Activated CD4-positive, alpha-beta T cell treated with anti-CD3 and anti-CD28 coated beads, Interleukin-2, amount 50 U/mL, for 1 hour (primary cell): ENCODE measurements around the gene PGAP2.
"Not testable (repeated sequence)": the region's sequence is repeated elsewhere in the genome, so short reads cannot be mapped to it uniquely, and the experiment has no call there.

Experiments
- DNase-seq: peaks from one replicate; pipeline ENCODE4 v3.0.0-alpha.2; 2020

PGAP2 gene

DNA sequence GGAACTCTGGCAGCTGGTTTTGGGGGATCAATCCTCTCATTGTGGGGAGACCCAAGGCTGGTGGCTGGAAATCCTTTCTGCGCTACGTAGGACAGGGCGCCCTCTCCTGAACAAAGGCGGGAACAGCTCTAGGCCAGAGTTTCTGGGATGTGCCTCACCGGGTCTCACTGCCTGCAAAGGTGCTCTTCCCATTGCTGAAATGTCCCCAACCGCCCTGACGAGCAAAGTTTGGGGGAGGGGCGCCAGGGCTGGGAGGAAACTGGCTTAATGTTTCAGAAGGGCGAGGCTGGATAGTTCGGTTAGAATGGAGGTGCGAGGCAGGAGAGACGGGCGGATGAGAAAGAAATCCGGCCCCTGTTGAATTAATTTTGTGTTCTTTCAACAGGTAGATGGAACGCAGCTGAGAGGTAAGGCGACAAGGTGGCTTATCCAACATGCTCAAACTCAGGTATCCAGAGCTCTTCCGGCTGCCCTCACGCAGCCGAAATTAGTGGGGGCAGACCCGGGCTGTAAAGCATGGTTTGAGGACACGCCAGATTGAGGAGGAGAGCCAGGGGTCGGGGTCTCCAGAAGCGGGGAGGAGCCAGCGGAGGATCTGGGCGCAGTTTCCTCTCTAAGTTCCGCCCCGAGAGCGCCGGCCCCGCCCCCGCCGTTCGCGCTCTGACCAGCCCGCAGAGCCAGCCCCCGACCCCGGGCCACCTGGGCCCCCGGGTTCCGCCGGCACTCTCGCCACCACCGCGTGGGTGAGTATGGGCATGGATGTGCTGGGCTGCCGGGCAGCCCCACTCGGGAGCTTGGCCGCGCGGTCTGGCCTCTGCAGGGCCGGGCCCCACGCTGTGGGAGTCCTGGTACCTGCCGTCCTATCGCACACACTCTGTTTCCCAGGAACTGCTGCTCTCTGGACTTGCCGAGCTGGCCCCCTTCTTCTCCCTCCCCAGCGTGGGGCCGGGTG, at the start of gene PGAP2:
TSS of gene PGAP2 (plus strand) at position 652 of the 952 bp plus-strand sequence. CDS start 2,700 bp downstream, outside the sequence.
- peak; percentile 52 for DNase-seq

DNA sequence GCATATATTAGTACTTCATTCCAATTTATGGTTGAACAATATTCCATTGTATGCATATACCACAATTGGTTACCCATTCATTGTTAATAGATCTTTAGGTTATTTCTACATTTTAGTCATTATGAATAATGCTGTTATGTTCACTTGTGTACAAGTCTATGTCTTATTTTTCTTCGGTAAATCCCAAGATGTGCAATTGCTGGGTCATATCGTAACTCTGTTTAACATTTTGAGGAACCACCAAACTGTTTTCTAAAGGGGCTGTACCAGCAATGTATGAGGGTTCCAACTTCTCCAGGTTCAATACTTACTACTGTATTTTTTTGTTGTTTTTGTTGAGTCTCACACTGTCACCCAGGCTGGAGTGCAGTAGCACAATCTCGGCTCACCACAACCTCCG, 44.1 kb upstream of the PGAP2 start:
- DNase-seq: no peak

DNA sequence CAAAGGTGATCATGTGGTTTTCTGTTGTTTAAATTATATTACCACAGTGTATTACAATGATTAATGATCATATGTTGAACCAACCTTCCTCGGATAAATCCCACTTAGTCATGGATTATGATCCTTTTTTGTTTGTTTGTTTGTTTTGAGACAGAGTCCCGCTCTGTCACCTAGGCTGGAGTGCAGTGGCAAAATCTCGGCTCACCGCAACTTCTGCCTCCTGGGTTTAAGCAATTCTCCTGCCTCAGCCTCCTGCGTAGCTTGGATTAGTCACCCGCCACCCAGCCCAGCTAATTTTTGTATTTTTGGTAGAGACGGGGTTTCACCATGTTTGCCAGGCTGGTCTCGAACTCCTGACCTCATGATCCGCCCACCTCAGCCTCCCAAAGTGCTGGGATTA, 41.5 kb upstream of the PGAP2 start:
- DNase-seq: not testable (repeated sequence)

DNA sequence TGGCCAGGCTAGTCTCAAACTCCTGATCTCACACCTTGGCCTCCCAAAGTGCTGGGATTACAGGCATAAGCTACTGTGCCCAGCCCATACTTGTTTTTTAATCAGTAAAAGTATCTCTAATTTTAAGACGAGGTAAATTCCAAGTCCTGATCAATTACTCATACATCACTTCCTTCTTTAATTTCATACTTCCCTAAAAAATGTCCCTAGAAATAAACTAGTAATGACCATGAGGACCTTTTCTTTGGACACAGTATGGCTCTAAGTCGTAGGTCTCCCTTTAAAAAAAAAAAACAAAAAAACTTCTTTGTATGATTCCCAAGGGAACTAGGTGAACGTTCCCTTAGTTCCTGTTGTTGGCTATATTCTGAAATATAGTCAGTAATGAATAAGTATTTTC, 40.8 kb upstream of the PGAP2 start:
- no peak for DNase-seq

DNA sequence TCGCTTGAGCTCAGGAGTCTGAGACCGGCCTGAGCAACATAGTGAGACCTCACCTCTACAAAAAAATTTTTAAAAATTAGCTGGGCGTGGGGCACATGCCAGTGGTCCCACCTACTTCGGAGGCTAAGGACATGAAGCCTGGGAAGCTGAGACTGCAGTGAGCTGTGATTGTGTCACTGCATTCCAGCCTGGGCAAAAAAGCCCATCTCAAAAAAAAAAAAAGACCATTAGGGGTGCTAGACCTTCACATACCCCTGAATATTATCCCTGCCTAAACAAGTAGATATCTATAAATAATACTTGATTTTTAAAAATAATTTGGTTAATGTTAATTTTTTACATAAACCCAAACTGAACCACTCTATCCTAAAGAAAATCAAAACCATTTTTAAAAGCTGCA, 35.2 kb upstream of the PGAP2 start:
- DNase-seq: no peak

DNA sequence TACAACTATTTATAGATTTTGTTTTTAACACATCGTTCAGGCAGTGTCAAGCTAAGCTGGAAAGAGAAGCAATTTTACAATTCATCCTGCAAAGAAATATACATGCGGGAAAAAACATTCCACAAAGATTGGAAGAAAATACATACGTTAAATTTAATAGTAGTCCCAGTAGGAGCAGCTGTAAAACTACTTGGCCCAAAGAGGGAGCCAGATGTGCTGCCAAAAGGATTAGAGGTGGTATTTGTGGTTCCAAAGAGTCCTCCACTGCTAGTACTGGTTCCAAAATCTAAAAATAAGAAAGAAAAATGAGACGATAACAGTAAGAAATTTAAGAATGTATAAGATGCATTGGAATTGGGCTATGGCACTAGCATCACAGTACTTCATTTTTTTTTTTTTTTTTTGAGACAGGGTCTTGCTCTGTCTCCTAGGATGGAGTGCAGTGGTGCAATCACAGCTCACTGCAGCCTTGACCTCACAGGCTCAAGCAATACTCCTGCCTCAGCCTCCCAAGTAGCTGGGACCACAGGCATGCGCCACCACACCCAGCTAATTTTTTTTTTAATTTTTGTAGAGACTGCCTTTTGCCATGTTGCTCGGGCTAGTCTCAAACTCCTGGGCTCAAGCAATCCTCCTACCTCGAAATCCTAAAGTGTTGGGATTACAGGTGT, 32.5 kb upstream of the PGAP2 start:
- DNase-seq: no peak

DNA sequence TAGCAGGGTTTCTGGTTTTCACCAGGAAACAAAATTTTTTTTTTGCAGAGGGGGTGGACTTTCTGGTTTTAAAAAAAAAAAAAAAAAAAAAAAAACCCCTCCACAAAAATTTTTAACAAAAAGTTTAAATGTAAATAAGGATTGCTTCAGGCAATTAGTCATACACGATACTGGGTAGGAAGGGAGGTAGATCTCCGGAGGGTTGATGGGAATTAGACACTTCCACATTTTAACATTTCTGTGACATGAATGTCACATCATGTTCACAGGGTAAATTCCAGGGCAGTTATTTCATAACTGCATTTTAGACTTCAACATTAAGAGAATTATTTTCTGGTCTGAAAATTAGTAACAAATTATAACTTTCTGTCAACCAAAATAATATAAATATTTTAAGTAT, 26.9 kb upstream of the PGAP2 start:
- no peak for DNase-seq

DNA sequence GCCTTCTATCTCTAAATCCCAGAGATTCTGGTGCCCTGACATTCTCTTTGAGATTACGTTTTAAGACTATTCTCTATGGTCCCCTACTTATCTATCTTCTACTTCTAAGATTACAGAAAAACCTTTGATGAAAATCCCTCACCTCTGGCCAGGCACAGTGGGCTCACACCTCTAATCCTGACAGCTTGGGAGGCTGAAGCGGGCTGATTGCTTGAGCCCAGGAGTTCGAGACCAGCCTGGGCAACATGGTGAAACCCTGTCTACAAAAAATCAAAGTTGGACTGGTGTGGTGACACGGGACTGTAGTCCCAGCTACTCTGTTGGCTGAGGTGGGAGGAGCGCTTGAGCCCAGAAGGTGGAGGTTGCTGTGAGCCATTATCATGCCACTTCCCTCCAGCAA, 25.4 kb upstream of the PGAP2 start:
- DNase-seq: no peak

DNA sequence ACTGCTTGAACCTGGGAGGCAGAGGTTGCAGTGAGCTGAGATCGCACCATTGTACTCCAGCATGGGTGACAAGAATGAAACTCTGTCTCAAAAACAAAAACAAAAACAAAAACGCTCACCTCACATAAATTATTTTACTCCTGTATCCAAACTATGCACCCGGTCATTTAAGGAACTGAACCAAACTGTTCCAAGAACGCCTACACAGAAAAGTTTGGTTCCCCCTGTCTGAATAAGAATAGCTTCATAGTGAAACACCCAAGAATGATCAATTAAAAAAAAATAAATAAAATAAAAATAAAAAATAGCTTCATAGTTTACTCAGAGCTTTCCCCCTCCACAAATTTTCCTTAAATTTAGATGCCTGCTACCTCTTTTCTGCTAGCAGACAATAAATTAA, 24.7 kb upstream of the PGAP2 start:
- DNase-seq: no peak

DNA sequence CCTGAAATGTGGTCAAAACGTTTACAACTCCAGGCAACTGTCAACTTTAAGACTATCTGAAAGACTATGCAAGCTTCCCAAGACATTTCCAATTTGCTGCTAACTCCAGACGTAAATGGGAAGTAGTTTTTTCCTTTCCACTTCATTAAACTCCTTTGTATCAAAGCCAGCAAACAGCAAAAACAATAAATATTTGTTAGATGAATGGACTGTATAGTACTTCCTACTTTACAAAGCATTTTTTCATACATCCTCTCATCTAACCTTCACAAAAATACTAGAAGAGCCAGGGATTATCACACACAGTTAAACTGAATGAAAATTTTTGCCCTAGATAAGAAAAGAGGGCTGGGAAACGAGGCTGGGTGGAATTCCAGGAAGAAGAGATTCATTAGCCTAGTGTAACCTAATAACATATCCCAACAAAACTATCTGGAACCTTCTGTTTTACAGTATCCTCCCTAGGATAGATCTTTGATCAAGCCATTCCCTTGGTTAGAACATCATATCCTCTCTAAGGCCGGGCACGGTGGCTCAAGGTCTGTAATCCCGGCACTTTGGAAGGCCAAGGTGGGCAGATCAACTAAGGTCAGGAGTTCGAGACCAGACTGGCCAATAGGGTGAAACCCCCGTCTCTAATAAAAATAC, 21.5 kb upstream of the PGAP2 start:
- no peak for DNase-seq

DNA sequence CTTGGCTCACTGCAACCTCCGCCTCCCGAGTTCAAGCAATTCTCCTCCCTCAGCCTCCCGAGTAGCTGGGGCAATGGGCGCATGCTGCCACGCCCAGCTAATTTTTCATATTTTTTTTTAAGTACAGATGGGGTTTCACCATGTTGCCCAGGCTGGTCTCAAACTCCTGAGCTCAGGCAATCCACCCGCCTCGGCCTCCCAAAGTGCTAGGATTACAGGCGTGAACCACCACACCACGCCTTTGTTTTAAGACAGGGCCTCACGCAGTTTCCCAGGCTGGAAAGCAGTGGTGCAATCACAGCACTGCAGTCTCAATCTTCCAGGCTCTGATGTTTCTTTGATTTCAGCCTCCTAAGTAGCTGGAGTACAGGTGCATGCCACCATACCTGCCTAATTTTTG, 14.0 kb upstream of the PGAP2 start:
- DNase-seq: not testable (repeated sequence)

DNA sequence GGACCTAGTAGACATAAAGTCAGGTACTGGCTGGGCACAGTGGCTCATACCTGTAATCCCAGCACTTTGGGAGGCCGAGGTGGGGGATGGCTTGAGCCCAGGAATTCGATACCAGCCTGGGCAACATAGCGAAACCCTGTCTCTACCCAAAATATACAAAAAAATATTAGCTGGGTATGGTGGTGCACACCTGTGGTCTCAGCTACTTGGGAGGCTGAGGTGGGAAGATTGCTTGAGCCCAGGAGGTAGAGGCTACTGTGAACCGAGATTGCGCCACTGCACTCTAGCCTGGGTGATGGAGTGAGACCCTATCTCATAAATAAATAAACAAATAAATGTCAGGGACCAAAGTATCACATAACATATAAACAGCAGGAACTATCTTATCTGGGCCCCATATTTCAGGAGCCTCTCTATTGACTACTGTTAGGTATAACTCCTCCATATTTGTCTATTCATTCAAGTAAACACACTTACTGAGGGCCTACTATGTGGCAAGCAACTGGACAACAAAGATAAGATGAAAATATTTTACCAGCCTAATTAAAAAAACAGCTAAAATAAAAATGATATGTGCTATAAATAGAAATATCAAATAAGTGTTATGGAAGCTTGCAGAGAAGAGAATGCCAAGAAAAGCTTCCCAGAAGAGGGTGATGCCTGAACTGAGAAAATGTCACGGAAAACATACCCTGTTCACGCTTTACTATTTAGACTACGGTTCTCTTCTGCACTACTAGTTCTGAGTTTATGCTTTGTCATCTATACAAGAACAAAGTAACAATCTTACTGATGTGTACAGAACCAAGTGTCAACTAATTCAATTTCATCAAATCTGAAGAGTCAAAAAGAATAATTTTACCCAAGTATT, 13.0 kb upstream of the PGAP2 start:
- DNase-seq: no peak

DNA sequence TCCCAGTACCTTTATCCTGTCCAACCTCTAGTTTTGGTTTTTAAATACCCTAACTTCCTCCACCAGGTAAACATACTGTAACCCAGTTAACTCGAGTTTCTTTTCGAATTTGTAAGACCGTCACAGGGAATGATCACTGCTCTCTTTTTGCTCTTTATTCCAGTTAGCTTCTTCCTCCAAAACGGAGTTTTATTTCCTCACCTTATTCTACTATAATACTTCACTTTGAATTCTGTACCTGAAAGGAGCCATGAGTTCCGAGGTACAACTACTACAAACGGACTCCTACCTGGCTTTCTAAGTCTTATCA, 12.4 kb upstream of the PGAP2 start:
- no peak for DNase-seq

DNA sequence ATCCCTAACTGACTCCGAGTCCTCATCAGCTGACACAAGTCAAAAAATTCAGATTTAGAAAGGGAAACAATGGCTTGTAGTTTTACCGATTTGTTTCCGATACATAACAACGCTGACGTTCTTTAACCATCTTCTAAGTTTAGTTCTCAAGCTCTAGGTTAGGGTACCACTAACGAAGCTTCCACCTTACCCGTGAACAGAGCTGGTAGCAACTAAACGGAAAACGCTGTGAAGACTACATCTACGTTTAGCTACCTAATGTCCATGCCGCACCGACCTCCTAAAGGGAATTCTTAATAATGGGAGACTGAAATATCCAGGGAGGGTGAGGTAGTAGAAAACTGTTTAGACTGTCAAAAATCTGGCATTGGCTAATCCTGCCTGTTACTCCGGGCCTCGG, 12.0 kb upstream of the PGAP2 start:
- no peak for DNase-seq

DNA sequence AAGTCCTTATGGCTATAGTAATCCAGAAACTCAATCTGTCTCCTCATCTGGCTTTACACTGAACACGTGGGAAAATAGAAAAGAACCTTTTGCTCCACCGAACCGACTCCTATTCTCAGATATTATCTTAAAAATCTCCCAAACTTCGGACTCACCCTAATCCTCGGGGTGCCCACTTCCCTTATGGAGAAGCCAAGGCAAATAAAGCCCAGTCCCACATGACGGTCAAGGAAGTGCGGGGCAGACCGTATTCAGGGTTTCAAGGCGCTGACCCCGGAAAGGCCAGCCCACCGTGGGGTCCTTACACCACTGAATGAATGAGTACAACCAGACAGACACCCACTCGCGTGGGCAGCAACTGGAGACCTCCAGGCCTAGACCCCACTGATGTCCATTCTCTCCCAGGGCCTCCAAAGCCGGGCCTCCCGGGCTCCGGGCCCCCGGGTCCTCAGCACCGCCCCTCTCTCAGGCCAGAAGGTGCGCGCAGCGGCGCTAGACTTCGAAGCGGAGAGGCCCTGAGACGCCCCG, 11.5 kb upstream of the PGAP2 start:
- no peak for DNase-seq

DNA sequence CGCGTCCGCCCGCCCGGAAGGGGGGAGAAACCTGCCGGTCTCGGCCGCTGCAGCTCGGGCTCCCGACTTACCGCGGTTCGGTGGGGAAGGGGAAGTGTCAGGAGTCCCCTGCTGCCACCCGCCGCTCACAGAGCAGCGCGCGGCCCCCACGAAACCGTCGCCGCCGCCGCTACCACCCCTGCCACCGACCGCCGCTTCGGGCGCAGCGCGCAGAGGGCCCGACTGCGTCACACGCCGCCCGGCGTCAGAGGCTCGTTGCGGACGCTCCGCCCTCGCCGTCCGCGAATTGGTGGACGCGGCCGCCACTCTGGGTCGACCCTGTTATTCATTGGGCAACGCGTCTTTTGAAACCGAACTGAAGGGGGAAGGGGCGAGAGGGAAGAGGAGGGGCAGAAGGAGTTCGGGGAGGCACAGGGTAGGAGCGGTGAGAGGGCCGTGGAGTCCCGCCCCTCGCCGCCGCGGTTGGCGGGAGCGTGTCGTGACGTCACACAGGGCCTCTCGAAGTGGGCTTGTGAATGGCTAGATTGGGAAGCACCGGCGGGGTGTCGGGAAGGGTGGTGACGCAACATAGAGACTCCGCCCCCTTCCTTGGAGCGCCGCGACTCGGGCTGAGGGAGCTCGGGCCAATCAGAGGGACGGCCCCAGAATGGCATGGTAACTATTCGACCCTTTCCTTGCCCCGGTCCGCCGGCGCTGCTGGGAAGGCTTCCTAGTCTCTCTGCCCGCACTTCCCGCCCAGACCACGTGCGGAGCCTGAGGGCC, 10.8 kb upstream of the PGAP2 start, which contains the start of gene NUP98:
TSS of gene NUP98 (minus strand) at position 226 of the 762 bp plus-strand sequence. CDS start 15,437 bp downstream, outside the sequence.
- peak; percentile 99 for DNase-seq

DNA sequence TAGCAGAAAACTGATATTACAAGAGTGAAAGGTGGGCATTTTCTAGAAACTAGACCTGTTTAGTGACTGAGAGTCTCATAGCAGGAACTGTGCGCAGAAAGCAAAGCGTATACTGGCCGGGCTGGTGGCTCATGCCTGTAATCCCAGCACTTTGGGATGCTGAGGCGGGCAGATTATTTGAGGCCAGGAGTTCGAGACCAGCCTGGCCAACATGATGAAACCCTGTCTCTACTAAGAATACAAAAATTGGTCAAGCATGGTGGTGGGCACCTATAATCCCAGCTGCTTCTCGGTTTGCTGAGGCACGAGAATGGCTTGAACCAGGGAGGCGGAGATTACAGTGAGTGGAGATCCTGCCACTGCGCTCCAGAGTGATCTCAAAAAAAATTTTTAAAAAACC, 9.2 kb upstream of the PGAP2 start:
- DNase-seq: no peak

DNA sequence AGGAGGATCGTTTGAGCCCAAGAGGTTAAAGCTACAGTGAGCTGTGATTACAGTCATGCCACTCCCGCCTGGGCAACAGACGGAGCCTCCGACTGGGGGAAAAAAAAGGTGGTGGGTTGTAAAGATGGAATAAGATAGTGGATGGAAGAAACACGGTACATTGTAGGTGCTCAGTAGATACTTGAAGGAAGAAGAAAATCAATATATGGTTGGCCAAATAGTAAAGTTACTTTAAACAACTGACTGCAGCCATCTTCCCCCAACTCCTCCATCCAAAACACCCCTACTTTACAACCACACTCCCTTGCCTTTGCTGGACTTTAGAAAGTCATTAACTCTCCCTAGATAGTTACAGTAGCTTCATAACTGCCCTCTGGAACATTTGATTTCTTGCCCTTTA, 8.5 kb upstream of the PGAP2 start:
- DNase-seq: no peak

DNA sequence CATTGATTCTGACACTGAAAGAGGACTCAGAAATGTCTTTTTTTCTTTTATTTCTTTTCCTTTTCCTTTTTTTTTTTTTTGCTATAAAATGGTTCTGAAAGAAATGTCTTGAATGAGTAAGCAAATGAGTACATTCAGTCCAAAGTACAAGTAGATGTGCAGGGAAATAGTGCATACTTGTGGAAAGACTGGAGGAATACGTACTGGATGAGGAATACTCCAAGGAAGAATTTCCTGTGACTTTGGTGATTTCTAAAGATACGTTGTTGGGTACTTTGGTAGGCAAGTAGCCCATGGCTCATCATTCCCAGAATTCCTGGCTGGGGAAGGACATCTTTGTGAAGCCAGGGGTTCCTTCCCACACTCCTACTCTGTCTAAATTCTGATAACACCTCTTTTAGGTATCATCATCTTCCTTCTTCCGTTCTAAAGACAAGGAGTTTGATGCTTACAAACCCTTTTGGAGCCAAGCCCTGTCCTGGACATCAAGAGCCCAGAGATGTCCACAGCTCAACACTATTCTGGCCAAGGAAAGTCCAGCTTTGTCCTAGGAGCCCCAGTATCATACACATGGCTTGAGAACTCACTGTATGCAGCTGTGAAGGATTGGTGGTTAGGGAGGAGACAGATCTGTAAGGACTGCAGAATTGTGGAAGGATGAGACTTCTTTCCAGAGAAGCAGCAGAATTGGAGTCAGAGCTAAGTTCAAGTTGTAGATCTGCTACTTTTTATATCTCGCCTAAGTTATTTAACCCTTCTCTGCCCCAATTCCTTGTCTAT, 6.2 kb upstream of the PGAP2 start:
- DNase-seq: no peak

DNA sequence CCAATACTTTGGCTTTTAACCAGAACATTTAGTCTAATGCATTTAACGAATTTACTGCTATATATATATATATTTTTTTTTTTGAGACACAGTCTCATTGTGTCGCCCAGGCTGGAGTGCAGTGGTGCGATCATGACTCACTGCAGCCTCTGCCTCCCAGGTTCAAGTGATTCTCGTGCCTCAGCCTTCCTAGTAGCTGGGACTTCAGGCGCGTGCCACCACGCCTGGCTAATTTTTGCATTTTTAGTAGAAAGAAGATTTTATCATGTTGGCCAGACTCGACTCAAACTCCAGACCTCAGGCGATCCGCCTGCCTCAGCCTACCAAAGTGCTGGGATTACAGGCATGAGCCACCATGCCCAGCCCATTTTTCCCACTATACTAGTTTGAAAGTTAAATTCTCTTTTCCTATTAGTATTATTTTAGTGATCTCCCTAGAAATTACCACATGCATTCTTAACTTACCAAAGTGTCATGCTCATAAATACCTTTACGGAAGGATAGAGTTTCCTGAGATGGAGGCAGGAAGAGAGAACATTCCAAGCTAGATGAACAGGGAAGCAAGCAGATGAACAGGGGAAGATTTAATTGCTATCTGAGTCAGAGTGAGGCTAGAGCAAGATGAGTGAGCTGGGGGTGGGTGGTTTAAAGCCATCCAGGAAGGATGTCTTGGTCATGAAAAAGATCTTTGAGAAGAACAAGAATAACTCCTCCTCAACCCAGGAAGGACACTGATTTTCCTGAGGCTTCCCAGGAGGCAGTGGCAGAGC, 4.4 kb upstream of the PGAP2 start:
- DNase-seq: no peak
